ENCODE measurements around the gene NKX1-2.

The NKX1-2 gene

GRCh38 chr10:124455441-124455840 is 5.6 kb upstream of the NKX1-2 start:
- Histone ChIP-seq H3K36me3 (replicated peaks; ENCODE audit: insufficient read depth, low read length) (no peaks in the 10 kb centered on the region), H2AFZ (ENCODE audit: low read length) (no peak overlapping the region), H3K27me3 (replicated peaks; ENCODE audit: insufficient read depth, low read length) (peaks cover 27% of the 10 kb centered on the region), H3K4me1 (ENCODE audit: low read length) (no peaks in the 10 kb centered on the region), H3K9me2 (replicated peaks; ENCODE audit: insufficient read depth, low read length) (no peaks in the 10 kb centered on the region), H3F3A (ENCODE audit: insufficient read depth, low read length) (no peaks in the 10 kb centered on the region), H3K9ac (ENCODE audit: low read length) (no peak overlapping the region), H3K9me3 (replicated peaks; ENCODE audit: insufficient read depth, low read length) (no peaks in the 10 kb centered on the region), H4K20me1 (ENCODE audit: insufficient read depth, low read length) (no peaks in the 10 kb centered on the region), H3K4me2 (ENCODE audit: low read depth, low read length) (no peak overlapping the region), H3K79me2 (ENCODE audit: low read length) (no peaks in the 10 kb centered on the region), H3K27ac (ENCODE audit: low read length) (no peak overlapping the region), H3K4me3 (ENCODE audit: low read length) (no peak overlapping the region)
- no peak for TF ChIP-seq EZH2phosphoT487 (IDR thresholded peaks at IDR 0.05; ENCODE audit: low read length)
- no peak for TF ChIP-seq EZH2 (optimal IDR thresholded peaks at IDR 0.05; ENCODE audit: low read depth, low read length)
- no peak for TF ChIP-seq CTCF (IDR thresholded peaks at IDR 0.05; ENCODE audit: low read length)
- no peak for DNase-seq

- no peak overlapping the region for H2AFZ ChIP-seq (ENCODE audit: low read length)
- no peaks in the 10 kb centered on the region for H3K9me3 ChIP-seq (replicated peaks; ENCODE audit: insufficient read depth, low read length)
- no peaks in the 10 kb centered on the region for H3K36me3 ChIP-seq (replicated peaks; ENCODE audit: insufficient read depth, low read length)
- H3K4me3 ChIP-seq (ENCODE audit: low read length) = no peak overlapping the region
- H4K20me1 ChIP-seq (ENCODE audit: insufficient read depth, low read length) = no peaks in the 10 kb centered on the region
- H3K79me2 ChIP-seq (ENCODE audit: low read length) = no peaks in the 10 kb centered on the region
- H3K4me2 ChIP-seq (ENCODE audit: low read depth, low read length) = no peak overlapping the region
- no peaks in the 10 kb centered on the region for H3K9me2 ChIP-seq (replicated peaks; ENCODE audit: insufficient read depth, low read length)
- peaks cover 39% of the 10 kb centered on the region for H3K27me3 ChIP-seq (replicated peaks; ENCODE audit: insufficient read depth, low read length)
- no peak for DNase-seq
- no peak overlapping the region for H3K9ac ChIP-seq (ENCODE audit: low read length)
- H3K27ac ChIP-seq (ENCODE audit: low read length) = no peak overlapping the region
- no peaks in the 10 kb centered on the region for H3K4me1 ChIP-seq (ENCODE audit: low read length)
- no peaks in the 10 kb centered on the region for H3F3A ChIP-seq (ENCODE audit: insufficient read depth, low read length)
- no peak for TF ChIP-seq EZH2 (optimal IDR thresholded peaks at IDR 0.05; ENCODE audit: low read depth, low read length)
- TF ChIP-seq CTCF (IDR thresholded peaks at IDR 0.05; ENCODE audit: low read length) = no peak
- no peak for TF ChIP-seq EZH2phosphoT487 (IDR thresholded peaks at IDR 0.05; ENCODE audit: low read length)
Measured at GRCh38 chr10:124453960-124454610, 4.2 kb upstream of the NKX1-2 start.

- H3K4me1 ChIP-seq (ENCODE audit: low read length) = no peaks in the 10 kb centered on the region
- peaks cover 63% of the 10 kb centered on the region for H3K27me3 ChIP-seq (replicated peaks; ENCODE audit: insufficient read depth, low read length)
- TF ChIP-seq EZH2 (optimal IDR thresholded peaks at IDR 0.05; ENCODE audit: low read depth, low read length) (no peak), CTCF (IDR thresholded peaks at IDR 0.05; ENCODE audit: low read length) (no peak), EZH2phosphoT487 (IDR thresholded peaks at IDR 0.05; ENCODE audit: low read length) (no peak)
- no peaks in the 10 kb centered on the region for H4K20me1 ChIP-seq (ENCODE audit: insufficient read depth, low read length)
- no peaks in the 10 kb centered on the region for H3K36me3 ChIP-seq (replicated peaks; ENCODE audit: insufficient read depth, low read length)
- no peaks in the 10 kb centered on the region for H3K79me2 ChIP-seq (ENCODE audit: low read length)
- no peak overlapping the region for H3K4me2 ChIP-seq (ENCODE audit: low read depth, low read length)
- H3K9ac ChIP-seq (ENCODE audit: low read length) = no peak overlapping the region
- no peak for DNase-seq
- H2AFZ ChIP-seq (ENCODE audit: low read length) = no peak overlapping the region
- no peaks in the 10 kb centered on the region for H3K9me3 ChIP-seq (replicated peaks; ENCODE audit: insufficient read depth, low read length)
- no peaks in the 10 kb centered on the region for H3K9me2 ChIP-seq (replicated peaks; ENCODE audit: insufficient read depth, low read length)
- no peak overlapping the region for H3K27ac ChIP-seq (ENCODE audit: low read length)
- H3F3A ChIP-seq (ENCODE audit: insufficient read depth, low read length) = no peaks in the 10 kb centered on the region
- no peak overlapping the region for H3K4me3 ChIP-seq (ENCODE audit: low read length)
Measured at GRCh38 chr10:124451276-124451675, 1.4 kb upstream of the NKX1-2 start.
